ENCODE measurements around the gene KIF3C.

KIF3C gene

DNA sequence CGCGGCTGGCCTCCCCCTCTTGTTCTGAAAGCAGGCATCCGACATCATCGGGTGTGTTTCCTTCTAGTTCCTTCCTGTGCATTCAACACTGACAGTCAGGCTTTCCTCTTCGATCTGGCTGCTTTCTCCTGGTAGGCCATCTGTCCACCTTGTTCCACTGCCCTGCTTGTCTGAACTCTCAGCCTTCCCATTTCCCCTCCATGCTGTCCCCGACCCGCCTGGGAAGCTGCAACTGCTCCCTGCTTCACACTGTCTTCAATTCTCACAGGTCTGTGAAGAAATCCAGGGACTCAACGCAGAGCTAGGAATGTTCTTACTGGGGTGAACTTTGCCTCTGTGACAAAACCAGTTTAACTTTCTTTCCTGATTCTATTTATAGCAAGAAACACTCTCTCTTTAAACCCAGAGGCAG is 43.0 kb downstream of the KIF3C start:
- TF ChIP-seq ZFX (IDR thresholded peaks at IDR 0.05; ENCODE audit: borderline replicate concordance): no peak
- TF ChIP-seq CTCF (IDR thresholded peaks at IDR 0.05): no peak
- H3K27ac ChIP-seq: no peak overlapping the region

- TF ChIP-seq ZFX (IDR thresholded peaks at IDR 0.05; ENCODE audit: borderline replicate concordance): no peak
- no peak for TF ChIP-seq CTCF (IDR thresholded peaks at IDR 0.05)
- no peak overlapping the region for H3K27ac ChIP-seq
Observed at GRCh38 chr2:25938345-25938744, 44.0 kb downstream of the KIF3C start.

- TF ChIP-seq ZFX (IDR thresholded peaks at IDR 0.05; ENCODE audit: borderline replicate concordance) (no peak), CTCF (IDR thresholded peaks at IDR 0.05) (no peak)
- H3K27ac ChIP-seq: no peak overlapping the region
Observed at GRCh38 chr2:25936889-25937545, 45.3 kb downstream of the KIF3C start.

- TF ChIP-seq ZFX (IDR thresholded peaks at IDR 0.05; ENCODE audit: borderline replicate concordance): no peak
- TF ChIP-seq CTCF (IDR thresholded peaks at IDR 0.05): no peak
- H3K27ac ChIP-seq: no peak overlapping the region
Observed at GRCh38 chr2:25933622-25934021, 48.7 kb downstream of the KIF3C start.

GRCh38 chr2:25929789-25930473 is 52.4 kb downstream of the KIF3C start:
- H3K27ac ChIP-seq: no peak overlapping the region
- no peak for TF ChIP-seq CTCF (IDR thresholded peaks at IDR 0.05)
- TF ChIP-seq ZFX (IDR thresholded peaks at IDR 0.05; ENCODE audit: borderline replicate concordance): no peak

DNA sequence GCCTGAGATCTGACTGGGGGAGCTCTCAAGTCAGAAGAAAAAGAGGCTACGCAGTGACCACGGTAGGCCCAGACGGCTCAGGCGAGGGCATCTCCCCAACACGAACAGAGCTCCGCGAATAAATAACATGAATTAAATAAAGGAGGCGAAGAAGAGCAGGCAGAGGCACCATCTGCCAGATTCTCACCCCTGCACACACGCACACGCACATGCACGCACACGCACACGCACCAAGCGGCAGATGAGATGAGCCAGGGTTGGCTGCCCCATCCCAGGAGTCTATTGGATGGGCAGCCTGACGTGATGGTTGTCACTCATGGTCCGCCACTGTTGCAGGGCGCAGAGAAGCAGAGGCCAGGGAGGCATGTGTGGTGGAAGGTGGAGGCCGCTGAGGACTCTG is 53.6 kb downstream of the KIF3C start:
- TF ChIP-seq ZFX (IDR thresholded peaks at IDR 0.05; ENCODE audit: borderline replicate concordance): no peak
- no peak for TF ChIP-seq CTCF (IDR thresholded peaks at IDR 0.05)
- H3K27ac ChIP-seq: no peak overlapping the region

Data from 22Rv1 (cell line).